Ishikawa (cell line): Measurements from ENCODE around the gene HMOX1.

Experiments used
- EGR1 ChIP-seq: IDR thresholded peaks from 2 replicates; pipeline ENCODE4 v1.6.1; 2012
- EP300 ChIP-seq: IDR thresholded peaks from 2 replicates; pipeline ENCODE4 v1.6.1; 2012; ENCODE audit warnings: borderline replicate concordance
- TAF1 ChIP-seq: IDR thresholded peaks from 2 replicates; pipeline ENCODE4 v1.6.1; 2012; ENCODE audit warnings: low read depth, mild to moderate bottlenecking
- TF ChIP-seq, protein P1 (sequence below): IDR thresholded peaks from 2 replicates; pipeline ENCODE4 v1.6.1; 2012

DNA sequence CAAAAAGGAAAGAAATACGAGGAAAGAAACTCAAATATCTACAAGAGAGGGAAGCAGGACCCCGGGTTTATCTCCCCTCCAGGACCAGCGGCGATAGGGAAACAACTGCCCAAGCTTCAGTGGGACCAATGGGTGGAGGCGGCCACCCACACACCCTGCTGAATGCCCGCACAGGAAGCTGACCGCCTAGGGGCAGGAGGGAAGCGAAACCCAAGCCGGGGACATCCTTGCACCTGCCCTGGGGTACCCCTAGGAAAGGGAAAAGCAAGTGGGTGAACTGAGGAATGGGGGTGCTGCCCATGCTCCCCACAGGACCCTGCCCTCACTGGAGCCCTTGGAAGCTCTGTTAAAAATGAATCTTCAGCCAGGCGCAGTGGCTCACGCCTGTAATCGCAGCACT, 27.6 kb upstream of the HMOX1 start:
- TF ChIP-seq TAF1: no peak
- TF ChIP-seq EP300: no peak
- TF ChIP-seq, protein P1, sequence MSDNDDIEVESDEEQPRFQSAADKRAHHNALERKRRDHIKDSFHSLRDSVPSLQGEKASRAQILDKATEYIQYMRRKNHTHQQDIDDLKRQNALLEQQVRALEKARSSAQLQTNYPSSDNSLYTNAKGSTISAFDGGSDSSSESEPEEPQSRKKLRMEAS: no peak
- TF ChIP-seq EGR1: no peak
